ENCODE data around the gene ANKMY1. TPM values are rescaled to one million over a fixed set of nuclear protein-coding genes. Genes with fewer than 3 reads are reported as not detected.

Gene ANKMY1
- total and polyA plus RNA-seq, 3 experiments from 2014 or later, result 15.8 to 27.9 (median 22.4) TPM

DNA sequence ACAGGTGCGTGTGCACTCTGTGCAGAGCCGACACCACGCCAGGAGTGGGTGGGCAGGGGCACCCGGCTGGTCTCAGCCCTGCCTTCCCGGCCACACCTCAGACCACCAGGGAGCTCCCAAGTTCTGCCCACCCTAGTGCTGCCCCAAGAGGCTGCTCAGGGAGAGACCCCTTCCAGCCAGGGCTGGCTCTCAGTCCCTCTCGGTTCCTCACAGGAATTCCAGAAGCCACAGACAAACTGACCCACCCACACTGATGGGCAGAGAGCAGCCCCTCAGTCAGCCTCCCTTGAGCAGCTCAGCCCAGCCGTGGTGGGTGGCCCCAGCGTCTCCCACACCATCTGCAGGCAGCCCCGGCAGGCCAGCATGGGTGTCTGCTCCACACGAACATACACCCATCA is 88.5 kb downstream of the ANKMY1 start:
- peaks cover 0 to 3% of the 10 kb centered on the region in 2 donors for H3K27me3 Mint-ChIP-seq
- no peak overlapping the region for H3K27ac Mint-ChIP-seq
- Histone ChIP-seq H3K9me3 (ENCODE audit: low read length) (peaks cover 8% of the 10 kb centered on the region), H3K4me1 (ENCODE audit: insufficient read depth, low read length) (no peaks in the 10 kb centered on the region), H3K27me3 (ENCODE audit: insufficient read depth, low read length, poor library complexity, severe bottlenecking) (no peaks in the 10 kb centered on the region), H3K36me3 (ENCODE audit: insufficient read depth, low read length) (no peaks in the 10 kb centered on the region), H3K27ac (ENCODE audit: low read depth, low read length) (no peak overlapping the region), H3K4me3 (ENCODE audit: low read length) (no peak overlapping the region)
- ChIA-PET CTCF (no interaction called here), POLR2A (no interaction called here)
- DNase-seq, result no peak
- no peaks in the 10 kb centered on the region for H3K4me1 Mint-ChIP-seq
- peaks cover 10 to 17% (median 16%) of the 10 kb centered on the region in 5 donors for H3K9me3 Mint-ChIP-seq
- peaks cover 5 to 20% (median 20%) of the 10 kb centered on the region in 3 donors for H3K36me3 Mint-ChIP-seq
- no peak overlapping the region for H3K4me3 Mint-ChIP-seq

- H3K27ac Mint-ChIP-seq, result no peak overlapping the region
- ChIA-PET POLR2A (no interaction called here), CTCF (no interaction called here)
- H3K27me3 Mint-ChIP-seq, result peaks cover 0 to 3% of the 10 kb centered on the region in 2 donors
- H3K9me3 ChIP-seq (ENCODE audit: low read length), result peaks cover 5% of the 10 kb centered on the region
- no peaks in the 10 kb centered on the region for H3K27me3 ChIP-seq (ENCODE audit: insufficient read depth, low read length, poor library complexity, severe bottlenecking)
- H3K4me1 ChIP-seq (ENCODE audit: insufficient read depth, low read length), result no peaks in the 10 kb centered on the region
- peaks cover 5 to 18% (median 17%) of the 10 kb centered on the region in 3 donors for H3K36me3 Mint-ChIP-seq
- H3K27ac ChIP-seq (ENCODE audit: low read depth, low read length), result no peak overlapping the region
- H3K4me3 Mint-ChIP-seq, result no peak overlapping the region
- H3K4me1 Mint-ChIP-seq, result no peaks in the 10 kb centered on the region
- H3K9me3 Mint-ChIP-seq, result peaks cover 7 to 13% (median 12%) of the 10 kb centered on the region in 5 donors
- H3K4me3 ChIP-seq (ENCODE audit: low read length), result no peak overlapping the region
- peak in 1 of 5 donors; percentile 34 for DNase-seq
- no peaks in the 10 kb centered on the region for H3K36me3 ChIP-seq (ENCODE audit: insufficient read depth, low read length)
These were observed 89.2 kb downstream of the ANKMY1 start for GRCh38 chr2:240468303-240469238.

DNA sequence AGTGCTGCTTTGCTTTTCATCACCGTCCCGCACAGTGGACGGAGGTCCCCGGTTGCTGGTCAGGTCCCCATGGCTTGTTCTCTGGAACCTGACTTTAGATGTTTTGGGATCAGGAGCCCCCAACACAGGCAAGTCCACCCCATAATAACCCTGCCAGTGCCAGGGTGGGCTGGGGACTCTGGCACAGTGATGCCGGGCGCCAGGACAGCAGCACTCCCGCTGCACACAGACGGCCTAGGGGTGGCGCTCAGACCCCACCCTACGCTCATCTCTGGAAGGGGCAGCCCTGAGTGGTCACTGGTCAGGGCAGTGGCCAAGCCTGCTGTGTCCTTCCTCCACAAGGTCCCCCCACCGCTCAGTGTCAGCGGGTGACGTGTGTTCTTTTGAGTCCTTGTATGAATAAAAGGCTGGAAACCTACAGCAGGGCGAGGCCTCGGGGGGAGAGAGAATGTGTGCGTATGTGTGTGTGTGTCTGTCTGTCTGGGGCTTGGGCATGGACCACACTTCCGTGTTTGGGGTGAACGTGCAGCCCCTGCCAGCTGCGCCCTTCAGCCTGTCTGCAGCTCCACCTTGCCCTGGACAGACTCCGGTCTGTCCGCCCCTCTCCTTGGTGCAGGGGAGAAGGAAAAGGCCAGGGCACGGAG is 90.0 kb downstream of the ANKMY1 start:
- H3K36me3 ChIP-seq (ENCODE audit: insufficient read depth, low read length), result no peaks in the 10 kb centered on the region
- Mint-ChIP-seq H3K9me3 (peaks cover 0 to 7% (median 5%) of the 10 kb centered on the region in 5 donors), H3K4me1 (no peaks in the 10 kb centered on the region), H3K4me3 (no peak overlapping the region), H3K36me3 (peaks cover 2 to 16% (median 11%) of the 10 kb centered on the region in 3 donors), H3K27ac (no peak overlapping the region), H3K27me3 (peaks cover 0 to 3% of the 10 kb centered on the region in 2 donors)
- no peak overlapping the region for H3K4me3 ChIP-seq (ENCODE audit: low read length)
- H3K9me3 ChIP-seq (ENCODE audit: low read length), result no peaks in the 10 kb centered on the region
- no peaks in the 10 kb centered on the region for H3K4me1 ChIP-seq (ENCODE audit: insufficient read depth, low read length)
- ChIA-PET POLR2A (no interaction called here), CTCF (no interaction called here)
- H3K27ac ChIP-seq (ENCODE audit: low read depth, low read length), result no peak overlapping the region
- DNase-seq, result peak in 1 of 5 donors; percentile 43
- H3K27me3 ChIP-seq (ENCODE audit: insufficient read depth, low read length, poor library complexity, severe bottlenecking), result no peaks in the 10 kb centered on the region

DNA sequence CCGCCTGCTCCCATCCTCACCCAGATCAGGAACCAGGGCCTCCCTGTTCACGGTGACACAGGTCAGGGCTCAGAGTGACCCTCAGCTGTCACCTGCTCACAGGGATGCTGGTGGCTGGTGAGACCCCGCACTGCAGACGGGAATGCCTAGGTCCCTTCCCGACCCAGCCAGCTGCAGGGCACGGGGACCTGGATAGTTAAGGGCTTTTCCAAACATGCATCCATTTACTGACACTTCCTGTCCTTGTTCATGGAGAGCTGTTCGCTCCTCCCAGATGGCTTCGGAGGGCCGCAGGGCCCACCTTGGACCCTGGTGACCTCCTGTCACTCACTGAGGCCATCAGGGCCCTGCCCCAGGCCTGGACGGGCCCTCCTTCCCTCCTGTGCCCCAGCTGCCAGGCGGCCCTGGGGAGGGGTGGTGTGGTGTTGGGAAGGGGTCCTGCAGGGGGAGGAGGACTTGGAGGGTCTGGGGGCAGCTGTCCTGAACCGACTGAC is 90.6 kb downstream of the ANKMY1 start:
- Histone ChIP-seq H3K9me3 (ENCODE audit: low read length) (no peaks in the 10 kb centered on the region), H3K4me1 (ENCODE audit: insufficient read depth, low read length) (no peaks in the 10 kb centered on the region), H3K4me3 (ENCODE audit: low read length) (no peak overlapping the region), H3K27ac (ENCODE audit: low read depth, low read length) (no peak overlapping the region), H3K36me3 (ENCODE audit: insufficient read depth, low read length) (no peaks in the 10 kb centered on the region), H3K27me3 (ENCODE audit: insufficient read depth, low read length, poor library complexity, severe bottlenecking) (no peaks in the 10 kb centered on the region)
- Mint-ChIP-seq H3K27me3 (peaks cover 0 to 3% of the 10 kb centered on the region in 2 donors), H3K4me1 (no peaks in the 10 kb centered on the region), H3K9me3 (peaks cover 0 to 4% (median 3%) of the 10 kb centered on the region in 5 donors), H3K4me3 (no peak overlapping the region), H3K36me3 (peaks cover 2 to 13% (median 11%) of the 10 kb centered on the region in 3 donors), H3K27ac (no peak overlapping the region)
- peak in 2 of 5 donors; percentile 0 to 36 for DNase-seq
- CTCF ChIA-PET, result no interaction called here
- POLR2A ChIA-PET, result no interaction called here

- no peaks in the 10 kb centered on the region for H3K9me3 ChIP-seq (ENCODE audit: low read length)
- Mint-ChIP-seq H3K4me3 (no peak overlapping the region), H3K4me1 (no peaks in the 10 kb centered on the region), H3K27ac (no peak overlapping the region), H3K36me3 (peaks cover 2 to 11% (median 11%) of the 10 kb centered on the region in 3 donors), H3K9me3 (peaks cover 0 to 3% (median under 1%) of the 10 kb centered on the region in 5 donors), H3K27me3 (peaks cover 0 to 3% of the 10 kb centered on the region in 2 donors)
- H3K27ac ChIP-seq (ENCODE audit: low read depth, low read length), result no peak overlapping the region
- H3K4me3 ChIP-seq (ENCODE audit: low read length), result no peak overlapping the region
- H3K4me1 ChIP-seq (ENCODE audit: insufficient read depth, low read length), result no peaks in the 10 kb centered on the region
- peak in 3 of 5 donors; percentile 0 to 39 (median 0) for DNase-seq
- H3K36me3 ChIP-seq (ENCODE audit: insufficient read depth, low read length), result no peaks in the 10 kb centered on the region
- CTCF ChIA-PET, result no interaction called here
- POLR2A ChIA-PET, result no interaction called here
- H3K27me3 ChIP-seq (ENCODE audit: insufficient read depth, low read length, poor library complexity, severe bottlenecking), result no peaks in the 10 kb centered on the region
These were observed 91.1 kb downstream of the ANKMY1 start for GRCh38 chr2:240466579-240467148.

DNA sequence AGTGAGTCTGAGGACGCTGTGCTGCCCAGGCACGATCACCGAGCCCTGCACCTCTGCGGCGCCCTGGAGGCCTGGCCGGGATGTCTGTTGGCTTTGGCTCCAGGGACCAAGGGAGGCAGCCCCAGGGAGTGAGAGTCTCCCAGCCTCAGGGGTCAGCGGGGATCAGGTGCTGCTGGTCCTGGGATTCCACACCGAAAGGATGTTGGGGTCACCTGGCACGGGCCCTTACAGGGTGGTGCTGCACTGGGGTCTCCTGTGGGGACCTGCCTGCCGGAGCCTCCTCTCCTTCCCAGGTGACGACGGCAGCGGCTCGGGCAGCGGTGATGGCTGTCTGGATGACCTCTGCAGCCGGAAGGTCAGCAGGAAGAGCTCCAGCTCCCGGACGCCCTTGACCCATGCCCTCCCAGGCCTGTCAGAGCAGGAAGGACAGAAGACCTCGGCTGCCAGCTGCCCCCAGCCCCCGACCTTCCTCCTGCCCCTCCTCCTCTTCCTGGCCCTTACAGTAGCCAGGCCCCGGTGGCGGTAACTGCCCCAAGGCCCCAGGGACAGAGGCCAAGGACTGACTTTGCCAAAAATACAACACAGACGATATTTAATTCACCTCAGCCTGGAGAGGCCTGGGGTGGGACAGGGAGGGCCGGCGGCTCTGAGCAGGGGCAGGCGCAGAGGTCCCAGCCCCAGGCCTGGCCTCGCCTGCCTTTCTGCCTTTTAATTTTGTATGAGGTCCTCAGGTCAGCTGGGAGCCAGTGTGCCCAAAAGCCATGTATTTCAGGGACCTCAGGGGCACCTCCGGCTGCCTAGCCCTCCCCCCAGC is 91.8 kb downstream of the ANKMY1 start:
- H3K36me3 ChIP-seq (ENCODE audit: insufficient read depth, low read length), result no peaks in the 10 kb centered on the region

DNA sequence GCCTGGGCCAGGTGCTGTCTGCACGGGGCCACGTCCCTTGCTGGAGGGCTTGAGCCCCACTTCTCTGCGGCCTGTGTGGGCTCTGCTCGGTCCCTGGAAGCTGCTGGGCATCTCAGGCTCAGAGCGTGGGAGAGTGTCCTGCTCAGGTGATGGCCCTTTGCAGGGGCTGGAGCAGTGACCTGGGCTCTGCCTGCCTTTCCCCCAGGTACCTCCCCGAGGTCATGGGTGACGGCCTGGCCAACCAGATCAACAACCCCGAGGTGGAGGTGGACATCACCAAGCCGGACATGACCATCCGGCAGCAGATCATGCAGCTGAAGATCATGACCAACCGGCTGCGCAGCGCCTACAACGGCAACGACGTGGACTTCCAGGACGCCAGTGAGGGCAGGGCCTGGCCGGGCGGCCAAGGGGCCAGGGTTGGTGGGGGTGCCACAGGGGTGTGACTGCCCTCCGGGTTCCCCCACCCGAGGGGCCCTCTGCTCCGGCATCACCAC is 92.5 kb downstream of the ANKMY1 start:
- Mint-ChIP-seq H3K9me3 (no peaks in the 10 kb centered on the region), H3K27me3 (peaks cover 0 to 3% of the 10 kb centered on the region in 2 donors), H3K4me3 (no peak overlapping the region), H3K27ac (no peak overlapping the region), H3K4me1 (no peaks in the 10 kb centered on the region), H3K36me3 (peaks cover 0 to 4% (median 1%) of the 10 kb centered on the region in 3 donors)
- H3K4me1 ChIP-seq (ENCODE audit: insufficient read depth, low read length), result no peaks in the 10 kb centered on the region
- no peaks in the 10 kb centered on the region for H3K36me3 ChIP-seq (ENCODE audit: insufficient read depth, low read length)
- POLR2A ChIA-PET, result no interaction called here
- H3K4me3 ChIP-seq (ENCODE audit: low read length), result no peak overlapping the region
- no peaks in the 10 kb centered on the region for H3K27me3 ChIP-seq (ENCODE audit: insufficient read depth, low read length, poor library complexity, severe bottlenecking)
- DNase-seq, result peak in 2 of 5 donors; percentile 0 to 45
- CTCF ChIA-PET, result no interaction called here
- H3K9me3 ChIP-seq (ENCODE audit: low read length), result no peaks in the 10 kb centered on the region
- no peak overlapping the region for H3K27ac ChIP-seq (ENCODE audit: low read depth, low read length)

More for the DNA sequence above, 91.8 kb downstream of the ANKMY1 start:
- Mint-ChIP-seq H3K4me3 (no peak overlapping the region), H3K27me3 (peaks cover 0 to 3% of the 10 kb centered on the region in 2 donors), H3K4me1 (no peaks in the 10 kb centered on the region), H3K9me3 (peaks cover 0 to 3% (median 0%) of the 10 kb centered on the region in 5 donors), H3K36me3 (peaks cover 0 to 9% (median 7%) of the 10 kb centered on the region in 3 donors), H3K27ac (no peak overlapping the region)
- peak in 2 of 5 donors; percentile 0 to 36 for DNase-seq
- Histone ChIP-seq H3K4me1 (ENCODE audit: insufficient read depth, low read length) (no peaks in the 10 kb centered on the region), H3K27ac (ENCODE audit: low read depth, low read length) (no peak overlapping the region), H3K9me3 (ENCODE audit: low read length) (no peaks in the 10 kb centered on the region), H3K27me3 (ENCODE audit: insufficient read depth, low read length, poor library complexity, severe bottlenecking) (no peaks in the 10 kb centered on the region), H3K4me3 (ENCODE audit: low read length) (no peak overlapping the region)
- POLR2A ChIA-PET, result no interaction called here
- CTCF ChIA-PET, result no interaction called here

All from CD8-positive, alpha-beta memory T cell (primary cell).